MCF 10A (cell line): ENCODE measurements around the gene ABCC1. TPM values are rescaled to one million over a fixed set of nuclear protein-coding genes. Genes with fewer than 3 reads are reported as not detected.

Experiments
- BruUV-seq: library from RNA; stranded (reverse); fragments of 400-500 nt; replicated peaks from 2 replicates; lab custom pipeline; 2021; lab: Mats Ljungman, UMichigan
- CTCF ChIA-PET: fragments of 300-600 bp; sonication (Branson Sonifier 250); formaldehyde crosslinking; extraction: SDS; loops from one replicate; lab custom pipeline; 2021; ENCODE audit warnings: antibody characterized with exemption, inconsistent platforms; lab: Yijun Ruan, JAX
- POLR2A ChIA-PET: fragments of 300-600, 350-650 bp; sonication (Branson Sonifier 250); formaldehyde crosslinking; extraction: SDS; loops from one replicate; lab custom pipeline; 2020; ENCODE audit warnings: antibody characterized with exemption, inconsistent platforms; lab: Yijun Ruan, JAX
- DNase-seq: peaks from one replicate; pipeline ENCODE4 v3.0.0-alpha.2; 2018; ENCODE audit not compliant: unreplicated experiment
- H3K27ac Mint-ChIP-seq: one replicate; pipeline ENCODE4 v1.8.0; 2022; ENCODE audit warnings: mild to moderate bottlenecking, low read depth, mixed read lengths; ENCODE audit not compliant: unreplicated experiment
- H3K27me3 Mint-ChIP-seq: one replicate; pipeline ENCODE4 v1.8.0; 2022; ENCODE audit warnings: mixed read lengths; ENCODE audit not compliant: insufficient read depth, unreplicated experiment
- H3K36me3 Mint-ChIP-seq: one replicate; pipeline ENCODE4 v1.8.0; 2022; ENCODE audit warnings: mild to moderate bottlenecking, moderate library complexity, mixed read lengths; ENCODE audit not compliant: insufficient read depth, unreplicated experiment
- H3K4me1 Mint-ChIP-seq: one replicate; pipeline ENCODE4 v1.8.0; 2022; ENCODE audit warnings: mixed read lengths; ENCODE audit not compliant: insufficient read depth, unreplicated experiment
- H3K4me3 Mint-ChIP-seq: one replicate; pipeline ENCODE4 v1.8.0; 2022; ENCODE audit warnings: mild to moderate bottlenecking, moderate library complexity, mixed read lengths; ENCODE audit not compliant: unreplicated experiment
- H3K9me3 Mint-ChIP-seq: one replicate; pipeline ENCODE4 v1.8.0; 2022; ENCODE audit warnings: mixed read lengths; ENCODE audit not compliant: unreplicated experiment
- intact Hi-C: fragments of 100-400 bp; cut with micrococcal nuclease; formaldehyde crosslinking; loops from 2 replicates; pipeline ENCODE4 v1.14.1; 2022
- total RNA-seq: library from RNA; stranded (reverse); gene quantifications from 2 replicates; pipeline ENCODE4 v1.2.3, GENCODE V29; 2022
- TF ChIP-seq, protein P1 (sequence below): fragments of 200-600 bp; IDR thresholded peaks from one replicate; pipeline ENCODE4 v1.8.0; 2022; ENCODE audit warnings: antibody characterized with exemption, mild to moderate bottlenecking; ENCODE audit not compliant: unreplicated experiment

ABCC1 gene
- total RNA-seq, 1 experiment from 2014 or later: 72.5 TPM

DNA sequence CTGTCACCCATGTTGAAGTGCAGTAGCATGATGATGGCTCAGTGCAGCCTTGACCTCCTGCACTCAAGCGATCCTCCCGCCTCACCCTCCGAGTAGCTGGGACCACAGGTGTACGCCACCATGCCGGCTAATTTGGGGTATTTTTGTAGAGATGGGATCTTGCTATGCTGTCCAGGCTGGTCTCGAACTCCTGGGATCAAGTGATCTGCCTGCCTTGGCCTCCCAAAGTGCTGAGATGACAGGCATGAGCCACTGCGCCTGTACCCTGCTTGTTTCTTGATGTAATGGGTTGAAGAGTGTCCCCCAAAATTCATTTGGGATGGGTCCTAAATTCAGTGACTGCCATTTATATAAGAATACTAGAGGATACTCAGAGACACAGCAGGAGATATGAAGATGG, 216.7 kb downstream of the ABCC1 start:
- Mint-ChIP-seq H3K4me3 (no peak overlapping the region), H3K9me3 (peaks cover 7% of the 10 kb centered on the region), H3K27ac (no peak overlapping the region), H3K36me3 (peaks cover 5% of the 10 kb centered on the region), H3K27me3 (no peaks in the 10 kb centered on the region), H3K4me1 (no peaks in the 10 kb centered on the region)
- ChIA-PET CTCF (no interaction called here), POLR2A (no interaction called here)
- BruUV-seq: no TSS peak
- intact Hi-C loops: no loop called here
- no peak for DNase-seq
- TF ChIP-seq, protein P1, sequence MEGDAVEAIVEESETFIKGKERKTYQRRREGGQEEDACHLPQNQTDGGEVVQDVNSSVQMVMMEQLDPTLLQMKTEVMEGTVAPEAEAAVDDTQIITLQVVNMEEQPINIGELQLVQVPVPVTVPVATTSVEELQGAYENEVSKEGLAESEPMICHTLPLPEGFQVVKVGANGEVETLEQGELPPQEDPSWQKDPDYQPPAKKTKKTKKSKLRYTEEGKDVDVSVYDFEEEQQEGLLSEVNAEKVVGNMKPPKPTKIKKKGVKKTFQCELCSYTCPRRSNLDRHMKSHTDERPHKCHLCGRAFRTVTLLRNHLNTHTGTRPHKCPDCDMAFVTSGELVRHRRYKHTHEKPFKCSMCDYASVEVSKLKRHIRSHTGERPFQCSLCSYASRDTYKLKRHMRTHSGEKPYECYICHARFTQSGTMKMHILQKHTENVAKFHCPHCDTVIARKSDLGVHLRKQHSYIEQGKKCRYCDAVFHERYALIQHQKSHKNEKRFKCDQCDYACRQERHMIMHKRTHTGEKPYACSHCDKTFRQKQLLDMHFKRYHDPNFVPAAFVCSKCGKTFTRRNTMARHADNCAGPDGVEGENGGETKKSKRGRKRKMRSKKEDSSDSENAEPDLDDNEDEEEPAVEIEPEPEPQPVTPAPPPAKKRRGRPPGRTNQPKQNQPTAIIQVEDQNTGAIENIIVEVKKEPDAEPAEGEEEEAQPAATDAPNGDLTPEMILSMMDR: no peak

DNA sequence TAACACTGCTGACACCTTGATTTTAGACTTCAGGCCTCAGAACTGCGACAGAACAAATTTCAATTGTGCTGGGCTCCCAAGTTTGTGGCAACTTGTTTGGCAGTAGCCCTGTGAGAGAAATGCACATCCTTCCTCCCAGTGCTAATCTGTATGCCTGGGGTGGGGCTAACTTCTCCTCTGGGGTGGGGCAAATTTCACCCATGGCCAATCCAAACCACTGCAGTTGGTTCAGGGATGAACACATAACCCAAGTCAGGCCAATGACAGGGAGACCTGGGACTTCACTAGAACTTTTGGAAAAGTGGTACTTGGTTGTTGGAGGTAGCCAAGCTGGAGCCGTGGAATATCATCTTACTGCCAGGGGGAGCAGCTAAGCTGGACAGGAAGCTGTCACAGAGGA, 217.5 kb downstream of the ABCC1 start:
- H3K27ac Mint-ChIP-seq: no peak overlapping the region
- POLR2A ChIA-PET: no interaction called here
- H3K9me3 Mint-ChIP-seq: peaks cover 7% of the 10 kb centered on the region
- no peaks in the 10 kb centered on the region for H3K4me1 Mint-ChIP-seq
- DNase-seq: no peak
- BruUV-seq: no TSS peak
- no peaks in the 10 kb centered on the region for H3K27me3 Mint-ChIP-seq
- TF ChIP-seq, protein P1: no peak
- peaks cover 5% of the 10 kb centered on the region for H3K36me3 Mint-ChIP-seq
- intact Hi-C loops: no loop called here
- CTCF ChIA-PET: no interaction called here
- H3K4me3 Mint-ChIP-seq: no peak overlapping the region

DNA sequence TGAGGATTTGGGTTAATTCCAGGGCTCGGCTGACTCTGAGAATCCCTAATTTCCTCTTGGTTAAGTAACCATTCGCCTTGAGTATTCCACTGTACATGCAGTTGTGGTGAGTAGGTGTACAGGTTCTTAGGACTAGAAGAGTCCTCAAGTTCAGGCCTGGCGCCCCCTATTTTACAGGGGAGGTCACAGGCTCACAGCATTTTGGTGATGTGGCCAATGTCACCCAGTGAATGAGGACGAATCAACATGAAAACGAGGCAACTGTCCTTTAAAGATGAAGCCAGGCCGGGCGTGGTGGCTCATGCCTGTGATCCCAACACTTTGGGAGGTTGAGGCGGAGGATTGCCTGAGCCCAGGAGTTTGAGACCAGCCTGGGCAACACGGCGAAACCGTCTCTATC, 218.5 kb downstream of the ABCC1 start:
- Mint-ChIP-seq H3K9me3 (peaks cover 7% of the 10 kb centered on the region), H3K27ac (no peak overlapping the region), H3K36me3 (peaks cover 5% of the 10 kb centered on the region), H3K27me3 (no peaks in the 10 kb centered on the region), H3K4me3 (no peak overlapping the region), H3K4me1 (no peaks in the 10 kb centered on the region)
- ChIA-PET CTCF (no interaction called here), POLR2A (interaction anchor here (0.7 kb wide), 1 partner anchor 71 kb away, joined by 3 read pairs; no protein-coding TSS in a partner anchor)
- BruUV-seq: no TSS peak
- DNase-seq: no peak
- TF ChIP-seq, protein P1: no peak
- intact Hi-C loops: no loop called here

DNA sequence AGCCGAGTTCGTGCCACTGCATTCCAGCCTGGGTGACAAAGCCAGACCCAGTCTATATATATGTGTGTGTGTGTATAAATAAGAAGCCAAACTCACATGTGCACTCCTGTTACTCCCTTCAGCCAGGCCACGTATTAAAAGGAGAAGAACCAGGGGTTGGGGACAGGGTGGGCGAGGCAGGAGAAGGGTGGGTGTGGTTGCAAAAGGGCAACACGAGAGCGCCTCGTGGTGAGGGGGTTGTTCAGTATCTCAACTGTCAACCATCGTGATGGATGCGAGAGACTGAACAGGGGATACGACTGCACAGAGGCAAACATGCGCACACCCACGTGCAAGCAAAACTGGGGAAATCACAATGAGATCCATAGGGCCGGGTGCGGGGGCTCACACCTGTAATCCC, 219.0 kb downstream of the ABCC1 start:
- intact Hi-C loops: no loop called here
- Mint-ChIP-seq H3K27me3 (no peaks in the 10 kb centered on the region), H3K4me3 (no peak overlapping the region), H3K4me1 (no peaks in the 10 kb centered on the region), H3K27ac (no peak overlapping the region), H3K9me3 (peaks cover 7% of the 10 kb centered on the region), H3K36me3 (peaks cover 5% of the 10 kb centered on the region)
- no TSS peak for BruUV-seq
- TF ChIP-seq, protein P1: no peak
- POLR2A ChIA-PET: interaction anchor here (0.7 kb wide), 1 partner anchor 72 kb away, joined by 3 read pairs; no protein-coding TSS in a partner anchor
- no peak for DNase-seq
- CTCF ChIA-PET: no interaction called here
